ENCODE results near the gene SLC35D3. TPM values are rescaled to one million over a fixed set of nuclear protein-coding genes. Genes with fewer than 3 reads are reported as not detected.
"Not testable (repeated sequence)": the region's sequence is repeated elsewhere in the genome, so short reads cannot be mapped to it uniquely, and the experiment has no call there.

Gene SLC35D3
- total and polyA plus RNA-seq, 2 experiments from 2014 or later = 2.4 to 3.8 TPM

- Histone ChIP-seq H3K27me3 (no peaks in the 10 kb centered on the region), H3K4me1 (ENCODE audit: low read depth) (peaks cover 25% of the 10 kb centered on the region), H3K27ac (no peak overlapping the region), H3K4me3 (no peak overlapping the region), H3K9me3 (ENCODE audit: low read depth) (no peaks in the 10 kb centered on the region), H3K36me3 (no peaks in the 10 kb centered on the region)
- TF ChIP-seq CTCF (IDR thresholded peaks at IDR 0.05; ENCODE audit: low read depth, low read length) = no peak
- DNase-seq (ENCODE audit: low read depth in 1 of 2, low spot score in 1 of 2) = no peak
Measured at GRCh38 chr6:136955123-136955522, 33.0 kb downstream of the SLC35D3 start.

- no peak for TF ChIP-seq CTCF (IDR thresholded peaks at IDR 0.05; ENCODE audit: low read depth, low read length)
- peak overlapping the region; percentile 81 for H3K27ac ChIP-seq
- no peaks in the 10 kb centered on the region for H3K36me3 ChIP-seq
- peak in 1 of 2 donors; percentile 67 for DNase-seq (ENCODE audit: low read depth in 1 of 2, low spot score in 1 of 2)
- no peak overlapping the region for H3K4me3 ChIP-seq
- H3K27me3 ChIP-seq = no peaks in the 10 kb centered on the region
- H3K9me3 ChIP-seq (ENCODE audit: low read depth) = no peaks in the 10 kb centered on the region
- peaks cover 39% of the 10 kb centered on the region for H3K4me1 ChIP-seq (ENCODE audit: low read depth)
Measured at GRCh38 chr6:136956590-136957544, 34.8 kb downstream of the SLC35D3 start.

GRCh38 chr6:136958168-136958567 lies 36.1 kb downstream of the SLC35D3 start:
- Histone ChIP-seq H3K4me1 (ENCODE audit: low read depth) (peaks cover 46% of the 10 kb centered on the region), H3K9me3 (ENCODE audit: low read depth) (no peaks in the 10 kb centered on the region), H3K27me3 (no peaks in the 10 kb centered on the region), H3K4me3 (no peak overlapping the region), H3K27ac (no peak overlapping the region), H3K36me3 (no peaks in the 10 kb centered on the region)
- DNase-seq (ENCODE audit: low read depth in 1 of 2, low spot score in 1 of 2) = no peak
- no peak for TF ChIP-seq CTCF (IDR thresholded peaks at IDR 0.05; ENCODE audit: low read depth, low read length)

GRCh38 chr6:136959471-136959891 lies 37.4 kb downstream of the SLC35D3 start:
- Histone ChIP-seq H3K9me3 (ENCODE audit: low read depth) (no peaks in the 10 kb centered on the region), H3K4me1 (ENCODE audit: low read depth) (peaks cover 59% of the 10 kb centered on the region), H3K27ac (peak overlapping the region; percentile 70), H3K36me3 (no peaks in the 10 kb centered on the region), H3K27me3 (no peaks in the 10 kb centered on the region), H3K4me3 (no peak overlapping the region)
- TF ChIP-seq CTCF (IDR thresholded peaks at IDR 0.05; ENCODE audit: low read depth, low read length) = no peak
- DNase-seq (ENCODE audit: low read depth in 1 of 2, low spot score in 1 of 2) = peak in 1 of 2 donors; percentile 61

- not testable (repeated sequence) for H3K4me3 ChIP-seq; H3K36me3 ChIP-seq; H3K27me3 ChIP-seq; H3K9me3 ChIP-seq (ENCODE audit: low read depth); DNase-seq (ENCODE audit: low read depth in 1 of 2, low spot score in 1 of 2)
- H3K4me1 ChIP-seq (ENCODE audit: low read depth) = peaks cover 63% of the 10 kb centered on the region
- peak overlapping the region; percentile 70 for H3K27ac ChIP-seq
Measured at GRCh38 chr6:136959935-136960334, 37.8 kb downstream of the SLC35D3 start.

GRCh38 chr6:136960781-136961180 lies 38.7 kb downstream of the SLC35D3 start:
- Histone ChIP-seq H3K27ac (no peak overlapping the region), H3K27me3 (no peaks in the 10 kb centered on the region), H3K4me1 (ENCODE audit: low read depth) (peaks cover 66% of the 10 kb centered on the region), H3K4me3 (no peak overlapping the region), H3K36me3 (no peaks in the 10 kb centered on the region), H3K9me3 (ENCODE audit: low read depth) (no peaks in the 10 kb centered on the region)
- TF ChIP-seq CTCF (IDR thresholded peaks at IDR 0.05; ENCODE audit: low read depth, low read length) = no peak
- no peak for DNase-seq (ENCODE audit: low read depth in 1 of 2, low spot score in 1 of 2)

Measured in cardiac muscle cell (in vitro differentiated cells and primary cell).